ENCODE data around the gene AGPAT4. TPM values are rescaled to one million over a fixed set of nuclear protein-coding genes. Genes with fewer than 3 reads are reported as not detected.

AGPAT4 gene
- total and polyA plus RNA-seq, 2 donors (not counting 3 experiments of a cell fraction or from before 2014, with no cell fraction given), result 10.2 to 15.2 TPM

GRCh38 chr6:161264181-161264580, 9.7 kb downstream of the AGPAT4 start:
- no peak overlapping the region for H3K4me3 ChIP-seq (replicated peaks in 1 of 3; ENCODE audit: insufficient read depth in 1 of 3, low read depth in 1 of 3, low read length in 3 of 3)
- no peak overlapping the region for H3K27ac ChIP-seq (ENCODE audit: insufficient read depth, low read depth, low read length)
- H3K9ac ChIP-seq (replicated peaks; ENCODE audit: extremely low read depth, insufficient read depth, low read length), result no peak overlapping the region
- no peaks in the 10 kb centered on the region for H3K4me1 ChIP-seq (ENCODE audit: control insufficient read depth, extremely low read depth, insufficient read depth, low read length)
- dilution Hi-C loops (cut with MboI; ENCODE audit: extremely low pct_ligation_motif_present, low sequenced_read_pairs) (no loop called here), intact Hi-C loops (cut with micrococcal nuclease) (no loop called here)
- DNase-seq (ENCODE audit: low read depth, low spot score) (no peak), FAIRE-seq (no peak)
- H4K20me1 ChIP-seq (replicated peaks; ENCODE audit: control insufficient read depth, extremely low read depth, insufficient read depth, low read length), result no peaks in the 10 kb centered on the region
- H3K9me1 ChIP-seq (replicated peaks; ENCODE audit: control insufficient read depth, extremely low read depth, insufficient read depth, low read length), result no peaks in the 10 kb centered on the region
- CTCF ChIA-PET, result no interaction called here
- no peaks in the 10 kb centered on the region for H3K36me3 ChIP-seq (ENCODE audit: control insufficient read depth in 2 of 2, extremely low read depth in 1 of 2, insufficient read depth in 2 of 2, low read length in 2 of 2)
- no peak overlapping the region for H3K4me2 ChIP-seq (ENCODE audit: insufficient read depth, low read length)
- BruUV-seq (replicated peaks), result no TSS peak
- no peaks in the 10 kb centered on the region for H3K27me3 ChIP-seq (ENCODE audit: control insufficient read depth in 2 of 2, insufficient read depth in 2 of 2, low read length in 2 of 2)
- POLR2A ChIA-PET, result no interaction called here
- H2AFZ ChIP-seq (ENCODE audit: low read depth, low read length), result no peak overlapping the region
- no peaks in the 10 kb centered on the region for H3K9me3 ChIP-seq (replicated peaks; ENCODE audit: control insufficient read depth, insufficient read depth, low read length)
- no peak for TF ChIP-seq EZH2 (IDR thresholded peaks at IDR 0.05; ENCODE audit: borderline replicate concordance, low read depth, low read length, severe bottlenecking)
- no peak for TF ChIP-seq GATA2 (IDR thresholded peaks at IDR 0.05; ENCODE audit: insufficient read depth, insufficient read length, low read depth, low read length)
- no peak for TF ChIP-seq CTCF (IDR thresholded peaks at IDR 0.05; ENCODE audit: extremely low read depth in 1 of 2, insufficient read depth in 1 of 2, low read depth in 1 of 2, low read length in 2 of 2)
- no peak for TF ChIP-seq POLR2AphosphoS5 (IDR thresholded peaks at IDR 0.05; ENCODE audit: insufficient read depth, low read depth, low read length)
- TF ChIP-seq MYC (IDR thresholded peaks at IDR 0.05; ENCODE audit: low read depth, low read length), result no peak
- no peak for TF ChIP-seq MAX (IDR thresholded peaks at IDR 0.05; ENCODE audit: insufficient read depth, insufficient read length)
- TF ChIP-seq POLR2A (IDR thresholded peaks at IDR 0.05; ENCODE audit: low read depth, low read length), result no peak
- TF ChIP-seq FOS (IDR thresholded peaks at IDR 0.05; ENCODE audit: borderline replicate concordance, insufficient read depth, low read length), result no peak
- TF ChIP-seq JUN (IDR thresholded peaks at IDR 0.05; ENCODE audit: borderline replicate concordance, insufficient read depth, insufficient read length, low read depth), result no peak
- H3K79me2 ChIP-seq (ENCODE audit: control insufficient read depth, insufficient read depth, low read length), result no peaks in the 10 kb centered on the region
